ENCODE measurements around the gene IGSF21. TPM values are rescaled to one million over a fixed set of nuclear protein-coding genes. Genes with fewer than 3 reads are reported as not detected.

The IGSF21 gene
- total and polyA plus RNA-seq, 2 donors (not counting 1 experiment from before 2014, with no cell fraction given) = not detected

DNA sequence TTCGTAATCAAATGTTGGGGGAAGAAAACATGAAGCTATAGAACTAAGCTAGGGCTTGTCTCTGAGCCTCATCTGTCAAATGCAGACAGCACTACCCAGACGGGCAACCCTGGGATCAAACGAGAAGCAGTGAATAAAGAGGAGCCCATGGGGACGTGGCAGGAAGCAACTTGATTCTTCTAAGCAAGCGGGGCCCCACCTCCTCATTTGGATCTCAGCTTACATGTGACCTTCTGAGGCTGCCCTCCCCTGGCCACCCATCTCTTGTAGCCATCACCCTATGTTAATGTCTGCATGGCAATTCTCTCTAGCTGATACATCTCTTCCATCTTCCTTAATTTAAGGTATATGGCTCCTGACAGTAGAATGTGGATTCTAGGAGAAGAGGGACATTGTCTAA lies 171.3 kb downstream of the IGSF21 start:
- no peaks in the 10 kb centered on the region for H3K4me1 Mint-ChIP-seq
- Histone ChIP-seq H4K20me1 (ENCODE audit: control insufficient read depth, insufficient read depth, low read length, poor library complexity, severe bottlenecking) (no peaks in the 10 kb centered on the region), H2AFZ (ENCODE audit: insufficient read depth, low read depth, low read length, poor library complexity, severe bottlenecking) (no peak overlapping the region), H3K9me3 (ENCODE audit: control extremely low read depth in 1 of 3, control insufficient read depth in 2 of 3, insufficient read depth in 1 of 3, low read length in 2 of 3) (peaks cover 0 to 4% (median 0%) of the 10 kb centered on the region in 3 donors), H3K36me3 (replicated peaks in 1 of 2; ENCODE audit: control extremely low read depth in 1 of 2, control insufficient read depth in 1 of 2, extremely low read depth in 1 of 2, insufficient read depth in 2 of 2, low read length in 1 of 2) (no peaks in the 10 kb centered on the region), H3K79me2 (ENCODE audit: control insufficient read depth, insufficient read depth, low read length) (no peaks in the 10 kb centered on the region), H3K9ac (ENCODE audit: low read length) (no peak overlapping the region), H3K27ac (ENCODE audit: low read length in 2 of 2) (no peak overlapping the region), H3K27me3 (replicated peaks in 1 of 4; ENCODE audit: control extremely low read depth in 1 of 4, control insufficient read depth in 3 of 4, insufficient read depth in 4 of 4, low read length in 3 of 4) (no peaks in the 10 kb centered on the region), H3K4me3 (ENCODE audit: control extremely low read depth in 1 of 5, extremely low read depth in 1 of 5, insufficient read depth in 1 of 5, low read depth in 2 of 5, low read length in 4 of 5) (no peak overlapping the region), H3K4me1 (ENCODE audit: control insufficient read depth in 2 of 2, insufficient read depth in 2 of 2, low read length in 2 of 2) (no peaks in the 10 kb centered on the region), H3K4me2 (replicated peaks; ENCODE audit: low read depth, low read length, poor library complexity, severe bottlenecking) (no peak overlapping the region)
- no peaks in the 10 kb centered on the region for H3K9me3 Mint-ChIP-seq (ENCODE audit: insufficient read depth)
- WGBS (ENCODE audit: insufficient coverage) = 19% methylated on average over 3 of the region's 5 CpGs
- peaks cover 9% of the 10 kb centered on the region for H3K27me3 Mint-ChIP-seq
- TF ChIP-seq, protein P1, sequence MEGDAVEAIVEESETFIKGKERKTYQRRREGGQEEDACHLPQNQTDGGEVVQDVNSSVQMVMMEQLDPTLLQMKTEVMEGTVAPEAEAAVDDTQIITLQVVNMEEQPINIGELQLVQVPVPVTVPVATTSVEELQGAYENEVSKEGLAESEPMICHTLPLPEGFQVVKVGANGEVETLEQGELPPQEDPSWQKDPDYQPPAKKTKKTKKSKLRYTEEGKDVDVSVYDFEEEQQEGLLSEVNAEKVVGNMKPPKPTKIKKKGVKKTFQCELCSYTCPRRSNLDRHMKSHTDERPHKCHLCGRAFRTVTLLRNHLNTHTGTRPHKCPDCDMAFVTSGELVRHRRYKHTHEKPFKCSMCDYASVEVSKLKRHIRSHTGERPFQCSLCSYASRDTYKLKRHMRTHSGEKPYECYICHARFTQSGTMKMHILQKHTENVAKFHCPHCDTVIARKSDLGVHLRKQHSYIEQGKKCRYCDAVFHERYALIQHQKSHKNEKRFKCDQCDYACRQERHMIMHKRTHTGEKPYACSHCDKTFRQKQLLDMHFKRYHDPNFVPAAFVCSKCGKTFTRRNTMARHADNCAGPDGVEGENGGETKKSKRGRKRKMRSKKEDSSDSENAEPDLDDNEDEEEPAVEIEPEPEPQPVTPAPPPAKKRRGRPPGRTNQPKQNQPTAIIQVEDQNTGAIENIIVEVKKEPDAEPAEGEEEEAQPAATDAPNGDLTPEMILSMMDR (IDR thresholded peaks at IDR 0.05) = no peak
- TF ChIP-seq EZH2 (IDR thresholded peaks at IDR 0.05; ENCODE audit: borderline replicate concordance, insufficient read depth, low read depth, low read length, poor library complexity, severe bottlenecking) = no peak
- ChIA-PET POLR2A (no interaction called here), CTCF (no interaction called here)
- H3K4me3 Mint-ChIP-seq = no peak overlapping the region
- no peak for ATAC-seq (ENCODE audit: low read depth)
- intact Hi-C loops (cut with micrococcal nuclease) = no loop called here
- no peak for DNase-seq
- H3K27ac Mint-ChIP-seq = no peak overlapping the region

DNA sequence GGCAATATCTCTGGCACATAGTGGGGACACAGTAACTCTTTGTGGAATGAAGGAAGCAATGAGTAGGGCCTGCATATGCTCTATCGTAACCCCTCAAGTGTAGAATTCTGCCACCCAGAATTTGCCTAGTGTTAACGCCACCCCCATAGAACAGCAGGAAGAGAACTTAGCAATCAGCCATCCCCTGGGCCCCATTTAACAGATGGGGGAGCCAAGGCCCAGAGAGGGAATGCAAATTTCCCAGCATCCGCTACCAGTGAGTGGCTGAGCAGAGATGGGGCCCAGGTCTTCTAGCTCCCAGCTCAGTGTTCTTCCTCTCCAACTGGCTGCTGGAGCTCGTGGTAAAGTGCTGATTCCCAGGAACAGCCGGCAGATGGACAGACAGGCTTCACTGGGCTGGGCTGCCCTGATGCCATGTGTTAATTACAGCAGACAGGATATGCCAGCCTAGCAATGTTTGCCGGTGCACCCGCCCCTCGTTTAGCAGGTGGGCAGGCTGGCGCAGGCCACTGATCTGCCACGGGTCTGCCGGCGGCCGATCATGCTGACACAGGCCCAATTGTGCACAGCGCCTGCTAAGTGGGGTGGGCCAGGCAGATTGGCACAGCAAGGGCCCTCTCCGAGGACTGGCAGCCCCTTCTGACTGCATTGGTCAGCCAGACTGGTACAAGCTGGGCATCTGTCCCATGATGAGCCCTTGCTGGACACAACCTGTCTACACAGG lies 171.9 kb downstream of the IGSF21 start:
- H3K4me1 ChIP-seq (ENCODE audit: control insufficient read depth in 2 of 2, insufficient read depth in 2 of 2, low read length in 2 of 2) = no peaks in the 10 kb centered on the region
- peaks cover 11% of the 10 kb centered on the region for H3K27me3 Mint-ChIP-seq
- H3K27me3 ChIP-seq (replicated peaks in 1 of 4; ENCODE audit: control extremely low read depth in 1 of 4, control insufficient read depth in 3 of 4, insufficient read depth in 4 of 4, low read length in 3 of 4) = no peaks in the 10 kb centered on the region
- no peaks in the 10 kb centered on the region for H3K36me3 ChIP-seq (replicated peaks in 1 of 2; ENCODE audit: control extremely low read depth in 1 of 2, control insufficient read depth in 1 of 2, extremely low read depth in 1 of 2, insufficient read depth in 2 of 2, low read length in 1 of 2)
- H3K79me2 ChIP-seq (ENCODE audit: control insufficient read depth, insufficient read depth, low read length) = no peaks in the 10 kb centered on the region
- H3K4me3 Mint-ChIP-seq = no peak overlapping the region
- intact Hi-C loops (cut with micrococcal nuclease) = no loop called here
- 89% methylated on average over 14 of the region's 15 CpGs for WGBS (ENCODE audit: insufficient coverage)
- TF ChIP-seq, protein P1 (IDR thresholded peaks at IDR 0.05) = no peak
- no peak for TF ChIP-seq EZH2 (IDR thresholded peaks at IDR 0.05; ENCODE audit: borderline replicate concordance, insufficient read depth, low read depth, low read length, poor library complexity, severe bottlenecking)
- DNase-seq (no peak), ATAC-seq (ENCODE audit: low read depth) (no peak)
- H3K9ac ChIP-seq (ENCODE audit: low read length) = no peak overlapping the region
- no peaks in the 10 kb centered on the region for H4K20me1 ChIP-seq (ENCODE audit: control insufficient read depth, insufficient read depth, low read length, poor library complexity, severe bottlenecking)
- H3K27ac ChIP-seq (ENCODE audit: low read length in 2 of 2) = no peak overlapping the region
- H3K9me3 ChIP-seq (ENCODE audit: control extremely low read depth in 1 of 3, control insufficient read depth in 2 of 3, insufficient read depth in 1 of 3, low read length in 2 of 3) = peaks cover 0 to 4% (median 0%) of the 10 kb centered on the region in 3 donors
- no peaks in the 10 kb centered on the region for H3K9me3 Mint-ChIP-seq (ENCODE audit: insufficient read depth)
- H2AFZ ChIP-seq (ENCODE audit: insufficient read depth, low read depth, low read length, poor library complexity, severe bottlenecking) = no peak overlapping the region
- POLR2A ChIA-PET = no interaction called here
- no peak overlapping the region for H3K27ac Mint-ChIP-seq
- no peak overlapping the region for H3K4me3 ChIP-seq (ENCODE audit: control extremely low read depth in 1 of 5, extremely low read depth in 1 of 5, insufficient read depth in 1 of 5, low read depth in 2 of 5, low read length in 4 of 5)
- no peak overlapping the region for H3K4me2 ChIP-seq (replicated peaks; ENCODE audit: low read depth, low read length, poor library complexity, severe bottlenecking)
- CTCF ChIA-PET = no interaction called here
- no peaks in the 10 kb centered on the region for H3K4me1 Mint-ChIP-seq
